PC-3 (cell line): Measurements from ENCODE around the gene CANT1.

Experiments used
- CTCF ChIP-seq: fragments of 300-600 bp; sonication (generic); conservative IDR thresholded peaks from 2 replicates; pipeline ENCODE4 v1.5.1; 2017; ENCODE audit warnings: antibody characterized with exemption, low read depth, mild to moderate bottlenecking, low read length
- EZH2 ChIP-seq: fragments of 300-600 bp; sonication (generic); IDR thresholded peaks from one replicate; pipeline ENCODE4 v1.6.1; 2017; ENCODE audit warnings: antibody characterized with exemption, mild to moderate bottlenecking, low read length; ENCODE audit not compliant: unreplicated experiment

- TF ChIP-seq CTCF (no peak), EZH2 (no peak)
Observed at GRCh38 chr17:78997881-78998280, 11.7 kb downstream of the CANT1 start.
